BLaER1 treated with 17β-estradiol and CSF1 and Interleukin-3, amounts not matched to agents 10 nM and 100 nM (cell line): ENCODE data around the gene ANAPC10.

ENCODE experiments used
- H3K27ac ChIP-seq, 11 experiments: shearing (Covaris generic); formaldehyde crosslinking; 2 replicates each; pipeline ENCODE4 v1.8.1; 2022
- H3K27me3 ChIP-seq, 11 experiments: shearing (Covaris generic); formaldehyde crosslinking; 2 replicates each; pipeline ENCODE4 v1.8.1; 2022
- H3K36me3 ChIP-seq, 11 experiments: shearing (Covaris generic); formaldehyde crosslinking; 2 replicates each; pipeline ENCODE4 v1.8.1; 2022
- H3K4me1 ChIP-seq, 10 experiments: shearing (Covaris generic); formaldehyde crosslinking; 2 replicates each; pipeline ENCODE4 v1.8.1; 2022
- H3K4me2 ChIP-seq, 11 experiments: shearing (Covaris generic); formaldehyde crosslinking; 2 replicates each; pipeline ENCODE4 v1.8.1; 2022
- H3K4me3 ChIP-seq, 10 experiments: shearing (Covaris generic); formaldehyde crosslinking; 2 replicates each; pipeline ENCODE4 v1.8.1; 2022
- H3K9ac ChIP-seq, 11 experiments: shearing (Covaris generic); formaldehyde crosslinking; 2 replicates each; pipeline ENCODE4 v1.8.1; 2022
- H3K9me3 ChIP-seq, 11 experiments: shearing (Covaris generic); formaldehyde crosslinking; replicated peaks in 1 of 11; 2 replicates each; pipeline ENCODE4 v1.8.1; 2022
- H4K20me1 ChIP-seq, 11 experiments: shearing (Covaris generic); formaldehyde crosslinking; 2 replicates each; pipeline ENCODE4 v1.8.1; 2022
- Cebpa-rat ChIP-seq, 11 experiments: shearing (Covaris generic); IDR thresholded peaks; 2 replicates each; pipeline ENCODE4 v1.8.1; 2022

ANAPC10 gene

DNA sequence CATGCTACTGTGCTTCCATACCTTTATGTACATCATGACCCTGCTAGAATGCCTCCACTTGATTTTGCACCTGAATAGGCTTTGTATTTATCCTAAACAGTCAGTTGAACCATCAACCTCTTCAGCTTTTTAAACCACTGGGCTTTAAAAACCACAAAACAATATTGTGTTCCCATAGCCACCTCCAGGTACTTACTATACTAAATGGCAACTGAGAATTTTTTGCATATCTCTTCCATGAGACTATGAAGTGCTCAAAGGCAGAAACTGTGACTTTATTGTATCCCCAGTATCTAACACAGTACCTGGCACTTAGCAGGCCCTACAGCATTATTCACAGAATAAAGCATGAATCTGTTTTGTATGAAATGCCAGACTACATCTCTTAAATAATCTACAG lies 39.7 kb downstream of the ANAPC10 start:
- TF ChIP-seq Cebpa-rat (IDR thresholded peaks at IDR 0.05): no peak
- peaks cover 0 to 6% (median 0%) of the 10 kb centered on the region in 11 experiments; a peak in 1 of 22 replicates for H4K20me1 ChIP-seq

DNA sequence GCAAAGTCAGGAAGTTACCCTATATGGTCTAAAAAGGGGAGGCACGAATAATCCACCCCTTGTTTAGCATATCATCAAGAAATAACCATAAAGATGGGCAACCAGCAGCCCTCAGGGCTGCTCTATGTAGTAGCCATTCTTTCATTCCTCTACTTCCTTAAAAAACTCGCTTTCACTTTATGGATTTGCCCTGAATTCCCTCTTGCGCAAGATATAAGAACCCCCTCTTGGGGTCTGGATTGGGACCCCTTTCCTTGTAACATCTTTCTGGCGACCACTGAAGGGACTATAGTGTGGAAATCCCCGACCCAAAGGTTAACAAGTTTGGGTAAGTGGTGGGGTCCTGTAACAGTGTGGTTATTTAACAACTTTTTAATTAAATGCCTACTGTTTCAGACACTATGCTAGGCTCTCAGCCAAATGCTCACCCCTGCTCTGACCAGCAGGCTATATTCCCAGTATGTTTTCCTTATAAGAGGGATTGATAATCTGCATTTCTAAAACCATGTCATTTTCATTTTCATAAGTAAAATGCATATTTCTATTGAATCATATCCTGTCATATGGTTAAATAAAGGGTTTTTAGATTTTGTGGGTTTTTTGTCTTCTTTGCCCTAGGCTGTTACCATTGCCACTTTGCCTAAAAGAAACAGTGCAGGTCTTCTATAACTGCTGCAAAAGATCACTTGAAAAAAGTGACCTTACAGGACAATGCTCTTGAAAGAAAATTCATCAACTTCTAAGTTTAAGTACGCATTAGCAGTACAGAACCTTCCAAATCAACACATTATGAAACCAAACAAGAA lies 41.5 kb downstream of the ANAPC10 start:
- Histone ChIP-seq H4K20me1 (no peaks in the 10 kb centered on the region), H3K27me3 (no peaks in the 10 kb centered on the region), H3K9ac (no peak overlapping the region), H3K4me1 (peaks cover 0 to 11% (median 0%) of the 10 kb centered on the region in 10 experiments; a peak in 2 of 20 replicates), H3K4me3 (no peak overlapping the region), H3K27ac (no peak overlapping the region), H3K9me3 (0 out of 22 replicates have a peak, but pooled peaks cover 0 to 5% (median 0%) of the 10 kb centered on the region in 11 experiments), H3K4me2 (no peak overlapping the region), H3K36me3 (peaks cover 10 to 37% (median 18%) of the 10 kb centered on the region in 11 experiments; a peak in 20 of 22 replicates)
- TF ChIP-seq Cebpa-rat (IDR thresholded peaks at IDR 0.05): no peak; a peak in 2 of 22 replicates

More for the DNA sequence above, 39.7 kb downstream of the ANAPC10 start:
- Histone ChIP-seq H3K27me3 (no peaks in the 10 kb centered on the region), H3K4me3 (no peak overlapping the region), H3K4me1 (peaks cover 0 to 11% (median 0%) of the 10 kb centered on the region in 10 experiments; a peak in 2 of 20 replicates), H3K4me2 (no peak overlapping the region), H3K9ac (no peak overlapping the region), H3K9me3 (no peaks in the 10 kb centered on the region), H3K36me3 (peaks cover 11 to 41% (median 23%) of the 10 kb centered on the region in 11 experiments; a peak in 20 of 22 replicates), H3K27ac (no peak overlapping the region)

DNA sequence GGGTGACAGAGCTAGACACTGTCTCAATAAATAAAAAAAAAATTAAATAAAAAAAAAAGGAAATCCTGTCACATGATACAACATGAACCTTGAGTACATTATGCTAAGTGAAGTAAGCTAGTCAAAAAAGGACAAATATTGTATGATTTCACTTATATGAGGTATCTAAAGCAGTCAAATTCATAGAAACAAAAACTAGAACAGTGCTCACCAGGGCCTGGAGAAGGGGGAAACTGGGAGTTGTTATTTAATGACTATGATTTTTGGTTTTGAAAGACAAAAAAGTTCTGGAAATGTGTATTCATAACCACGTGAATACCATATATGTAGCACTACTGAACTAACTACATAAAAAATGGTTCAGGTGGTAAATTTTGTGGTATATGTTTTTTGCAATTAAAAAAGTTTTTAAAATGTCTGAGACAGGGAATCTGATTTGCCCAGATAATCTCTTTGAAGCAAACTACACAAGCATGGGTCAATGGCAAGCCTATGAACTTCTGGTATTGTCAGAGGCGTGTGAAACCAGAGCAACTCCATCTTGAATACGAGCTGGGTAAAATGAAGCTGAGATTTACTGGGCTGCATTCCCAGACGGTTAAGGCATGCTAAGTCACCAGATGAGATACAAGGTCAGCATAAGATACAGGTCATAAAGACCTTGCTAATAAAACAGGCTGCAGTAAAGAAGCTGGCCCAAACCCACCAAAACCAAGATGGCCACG lies 42.3 kb downstream of the ANAPC10 start:
- no peak overlapping the region for H3K4me3 ChIP-seq
- TF ChIP-seq Cebpa-rat (IDR thresholded peaks at IDR 0.05): no peak
- H3K4me1 ChIP-seq: peaks cover 0 to 11% (median 0%) of the 10 kb centered on the region in 10 experiments; a peak in 2 of 20 replicates
- H4K20me1 ChIP-seq: no peaks in the 10 kb centered on the region
- no peaks in the 10 kb centered on the region for H3K27me3 ChIP-seq
- no peak overlapping the region for H3K4me2 ChIP-seq
- no peak overlapping the region for H3K27ac ChIP-seq
- H3K9ac ChIP-seq: no peak overlapping the region
- H3K9me3 ChIP-seq: peaks cover 0 to 8% (median 3%) of the 10 kb centered on the region in 11 experiments; a peak in 11 of 22 replicates
- peaks cover 16 to 46% (median 26%) of the 10 kb centered on the region in 11 experiments for H3K36me3 ChIP-seq

DNA sequence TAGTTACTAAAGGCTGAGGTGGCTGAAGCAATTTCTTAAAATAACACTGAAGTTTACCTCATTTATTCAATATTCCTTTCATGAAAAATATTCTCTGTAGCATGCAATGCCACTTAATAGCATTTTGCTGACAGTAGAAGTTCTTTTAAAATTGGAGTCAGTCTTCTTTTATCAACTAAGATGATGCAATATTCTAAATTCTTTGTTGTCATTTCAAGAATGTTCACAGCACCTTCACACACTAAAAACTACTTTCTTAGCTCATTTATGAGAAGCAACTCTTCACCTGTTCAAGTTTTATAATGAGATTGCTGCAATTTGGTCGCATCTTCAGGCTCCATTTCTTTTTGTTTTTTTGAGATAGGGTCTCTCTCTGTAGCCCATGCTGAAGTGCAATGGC lies 48.8 kb downstream of the ANAPC10 start:
- Histone ChIP-seq H3K4me3 (no peak overlapping the region), H3K4me1 (no peaks in the 10 kb centered on the region), H4K20me1 (no peaks in the 10 kb centered on the region; a peak in 1 of 22 replicates), H3K27me3 (no peaks in the 10 kb centered on the region), H3K4me2 (no peak overlapping the region), H3K9ac (no peak overlapping the region), H3K36me3 (peaks cover 24 to 46% (median 29%) of the 10 kb centered on the region in 11 experiments), H3K27ac (no peak overlapping the region), H3K9me3 (peaks cover 5 to 16% (median 10%) of the 10 kb centered on the region in 11 experiments; a peak in 15 of 22 replicates)
- TF ChIP-seq Cebpa-rat (IDR thresholded peaks at IDR 0.05): no peak

DNA sequence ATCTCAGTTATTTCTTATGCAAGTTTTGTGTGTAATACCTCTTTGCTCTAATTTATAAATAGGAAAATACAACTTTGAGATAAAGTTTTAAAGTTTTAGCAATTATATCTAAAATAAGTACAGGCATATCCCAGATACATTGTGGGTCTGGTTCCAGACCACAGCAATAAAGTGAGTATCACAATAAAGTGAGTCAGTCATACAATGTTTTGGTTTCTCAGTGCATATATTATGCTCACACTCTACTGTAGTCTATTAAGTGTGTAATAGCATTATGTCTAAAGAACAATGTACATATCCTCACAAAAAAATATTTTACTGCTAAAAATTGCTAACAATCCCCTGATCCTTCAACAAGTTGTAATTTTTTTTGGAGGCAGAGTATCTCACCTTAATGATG lies 49.2 kb downstream of the ANAPC10 start:
- Histone ChIP-seq H3K9me3 (peaks cover 5 to 16% (median 10%) of the 10 kb centered on the region in 11 experiments; a peak in 15 of 22 replicates), H3K4me1 (no peaks in the 10 kb centered on the region), H3K4me3 (no peak overlapping the region), H3K9ac (no peak overlapping the region), H3K27ac (no peak overlapping the region), H3K4me2 (no peak overlapping the region), H4K20me1 (peaks cover 0 to under 1% (median 0%) of the 10 kb centered on the region in 11 experiments; a peak in 1 of 22 replicates), H3K27me3 (no peaks in the 10 kb centered on the region), H3K36me3 (peaks cover 24 to 43% (median 29%) of the 10 kb centered on the region in 11 experiments)
- TF ChIP-seq Cebpa-rat (IDR thresholded peaks at IDR 0.05): no peak

DNA sequence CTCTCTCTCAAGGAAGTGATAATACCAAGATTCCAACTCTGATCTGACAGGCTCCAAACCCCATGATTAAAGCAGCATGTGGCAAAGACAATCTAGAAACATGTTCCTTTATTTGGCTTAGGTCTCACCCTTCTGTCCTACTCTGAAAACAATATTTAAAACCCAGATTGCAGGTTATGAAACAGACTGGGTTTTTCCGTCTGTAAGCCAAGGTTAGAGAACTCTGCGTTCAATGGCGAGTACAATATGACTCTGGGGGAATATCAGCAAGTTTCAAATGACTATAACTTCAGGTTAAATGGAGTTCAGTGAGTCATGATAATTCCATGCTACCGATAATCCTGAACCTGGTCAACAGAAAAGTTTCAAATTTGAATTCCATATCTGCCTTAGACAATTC lies 50.8 kb downstream of the ANAPC10 start:
- no peak overlapping the region for H3K4me3 ChIP-seq
- H3K27me3 ChIP-seq: no peaks in the 10 kb centered on the region
- peaks cover 19 to 35% (median 26%) of the 10 kb centered on the region in 11 experiments for H3K36me3 ChIP-seq
- no peak for TF ChIP-seq Cebpa-rat (IDR thresholded peaks at IDR 0.05)
- no peak overlapping the region for H3K9ac ChIP-seq
- H3K9me3 ChIP-seq: peaks cover 5 to 13% (median 10%) of the 10 kb centered on the region in 11 experiments; a peak in 15 of 22 replicates
- H3K4me1 ChIP-seq: no peaks in the 10 kb centered on the region
- H4K20me1 ChIP-seq: peaks cover 0 to 10% (median 0%) of the 10 kb centered on the region in 11 experiments; a peak in 3 of 22 replicates
- no peak overlapping the region for H3K27ac ChIP-seq
- no peak overlapping the region for H3K4me2 ChIP-seq

DNA sequence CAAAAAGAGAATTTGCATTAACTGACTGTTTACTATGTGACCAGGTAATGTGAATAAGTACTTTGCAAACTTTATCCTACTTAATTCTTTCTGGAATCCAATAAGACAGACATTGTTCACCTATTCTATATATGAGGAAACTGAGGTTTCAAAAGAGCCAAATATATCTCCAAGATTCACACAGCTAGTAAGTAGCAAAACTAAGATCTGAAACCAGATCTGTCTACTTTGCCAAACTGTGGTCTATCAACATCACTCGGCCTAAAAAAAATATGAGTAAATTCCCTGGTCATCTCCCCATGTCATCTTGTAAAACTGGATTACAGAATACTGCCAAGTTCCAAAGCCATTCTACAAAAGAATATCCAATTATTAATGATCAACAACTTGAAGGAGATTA lies 52.8 kb downstream of the ANAPC10 start:
- Histone ChIP-seq H3K36me3 (peaks cover 8 to 21% (median 14%) of the 10 kb centered on the region in 11 experiments; a peak in 21 of 22 replicates), H3K4me1 (peaks cover 0 to 14% (median 0%) of the 10 kb centered on the region in 10 experiments; a peak in 3 of 20 replicates), H3K27ac (no peak overlapping the region), H3K9ac (no peak overlapping the region), H3K4me2 (no peak overlapping the region), H3K9me3 (peaks cover 0 to 5% (median 3%) of the 10 kb centered on the region in 11 experiments; a peak in 11 of 22 replicates), H3K27me3 (no peaks in the 10 kb centered on the region), H4K20me1 (peaks cover 0 to 10% (median 0%) of the 10 kb centered on the region in 11 experiments; a peak in 3 of 22 replicates), H3K4me3 (no peak overlapping the region)
- no peak for TF ChIP-seq Cebpa-rat (IDR thresholded peaks at IDR 0.05)

DNA sequence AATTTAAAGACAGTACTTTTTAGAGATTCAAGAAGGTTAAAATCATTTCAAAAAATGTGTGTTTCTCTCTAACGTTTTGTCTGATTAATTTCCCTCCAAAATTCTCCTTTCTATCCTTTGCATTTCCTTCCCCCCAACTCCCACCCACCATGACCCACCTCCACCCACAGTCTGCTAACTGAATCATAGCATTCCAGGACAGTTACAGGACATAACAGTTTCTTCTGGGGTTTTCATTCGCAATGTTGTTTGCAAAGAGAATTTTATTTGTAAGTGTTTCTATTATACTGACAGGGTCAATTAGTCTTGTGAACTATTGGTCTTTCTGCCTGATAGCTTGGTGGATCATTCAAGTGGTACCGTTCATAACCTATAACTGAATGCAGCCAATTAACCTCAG lies 53.7 kb downstream of the ANAPC10 start:
- TF ChIP-seq Cebpa-rat (IDR thresholded peaks at IDR 0.05): no peak
- Histone ChIP-seq H3K4me2 (no peak overlapping the region), H3K9me3 (no peaks in the 10 kb centered on the region), H3K27ac (no peak overlapping the region), H3K9ac (no peak overlapping the region), H3K27me3 (no peaks in the 10 kb centered on the region), H3K4me3 (no peak overlapping the region), H3K4me1 (peaks cover 0 to 18% (median 0%) of the 10 kb centered on the region in 10 experiments; a peak in 4 of 20 replicates), H3K36me3 (peaks cover 5 to 21% (median 13%) of the 10 kb centered on the region in 11 experiments; a peak in 14 of 22 replicates), H4K20me1 (peaks cover 0 to 10% (median 0%) of the 10 kb centered on the region in 11 experiments; a peak in 3 of 22 replicates)
